B cell (primary cell): ENCODE measurements around the gene HACD4. TPM values are rescaled to one million over a fixed set of nuclear protein-coding genes. Genes with fewer than 3 reads are reported as not detected.

Experiments
- ATAC-seq: fragments of 200-7000 bp; cut with Tn5 transposase; one replicate; pipeline ENCODE4 v1.10.0; 2021; ENCODE audit warnings: low read depth, mild to moderate bottlenecking, moderate number of reproducible peaks, moderate library complexity
- CTCF ChIA-PET: fragments of 350-600 bp; sonication (Branson Sonifier 250); formaldehyde crosslinking; loops from one replicate; lab custom pipeline; 2021; ENCODE audit warnings: antibody characterized with exemption, inconsistent platforms; lab: Charles Lee
- POLR2A ChIA-PET: fragments of 350-600 bp; sonication (Branson Sonifier 250); formaldehyde crosslinking; loops from one replicate; lab custom pipeline; 2021; ENCODE audit warnings: antibody characterized with exemption; lab: Charles Lee
- DNase-seq: peaks from one replicate; pipeline ENCODE4 v3.0.0; 2013
- H2AFZ ChIP-seq: 2 replicates; pipeline ENCODE4 v1.6.1; 2012; ENCODE audit warnings: mild to moderate bottlenecking, low read depth, low read length; ENCODE audit not compliant: insufficient read depth, poor library complexity, severe bottlenecking
- H3K27ac ChIP-seq, 2 donors: 1 replicate in 1 of 2; 2 replicates in 1 of 2; pipeline ENCODE4 v1.5.1; 2012 to 2013; ENCODE audit warnings: low read length in 2 of 2, mild to moderate bottlenecking in 2 of 2, moderate library complexity in 1 of 2
- H3K27me3 ChIP-seq, 4 experiments: fragments of 200-600 bp in 1 of 4; sonication (generic) in 1 of 4; replicated peaks in 1 of 4; 1 replicate in 2 of 4; 2 replicates in 2 of 4; pipeline versions ENCODE4 v1.6.1 to v1.7.0; 2013 to 2016; ENCODE audit warnings: low read length in 3 of 4, mild to moderate bottlenecking in 2 of 4, mixed read lengths in 1 of 4, moderate library complexity in 1 of 4; ENCODE audit not compliant: insufficient read depth in 4 of 4, control insufficient read depth in 3 of 4; ENCODE audit errors: control extremely low read depth in 1 of 4
- H3K36me3 ChIP-seq, 2 experiments: replicated peaks in 1 of 2; 1 replicate in 1 of 2; 2 replicates in 1 of 2; pipeline versions ENCODE4 v1.6.1 to v1.7.1; 2013; ENCODE audit warnings: low read length in 1 of 2; ENCODE audit not compliant: insufficient read depth in 2 of 2, control insufficient read depth in 1 of 2; ENCODE audit errors: control extremely low read depth in 1 of 2, extremely low read depth in 1 of 2
- H3K4me1 ChIP-seq, 2 donors: fragments of 200-600 bp in 1 of 2; sonication (generic) in 1 of 2; 1 replicate in 1 of 2; 2 replicates in 1 of 2; pipeline versions ENCODE4 v1.5.1 to v1.6.1; 2013 to 2017; ENCODE audit warnings: low read length in 2 of 2; ENCODE audit not compliant: control insufficient read depth in 2 of 2, insufficient read depth in 2 of 2
- H3K4me2 ChIP-seq: replicated peaks from 2 replicates; pipeline ENCODE3; 2012; ENCODE audit warnings: mild to moderate bottlenecking, low read depth, low read length; ENCODE audit not compliant: poor library complexity, severe bottlenecking
- H3K4me3 ChIP-seq, 5 experiments: fragments of 200-600 bp in 1 of 5; sonication (generic) in 1 of 5; 1 replicate in 3 of 5; 2 replicates in 2 of 5; pipeline versions ENCODE4 v1.5.1 to v1.7.0; 2011 to 2016; ENCODE audit warnings: low read length in 4 of 5, mild to moderate bottlenecking in 4 of 5, low read depth in 2 of 5, control low read depth in 1 of 5, moderate library complexity in 1 of 5; ENCODE audit not compliant: insufficient read depth in 1 of 5; ENCODE audit errors: control extremely low read depth in 1 of 5, extremely low read depth in 1 of 5
- H3K79me2 ChIP-seq: fragments of 200-600 bp; sonication (generic); one replicate; pipeline ENCODE4 v1.6.0; 2016; ENCODE audit warnings: low read length; ENCODE audit not compliant: control insufficient read depth, insufficient read depth
- H3K9ac ChIP-seq: fragments of 200-600 bp; sonication (generic); 2 replicates; pipeline ENCODE4 v1.6.1; 2017; ENCODE audit warnings: mild to moderate bottlenecking, low read length, moderate library complexity
- H3K9me3 ChIP-seq, 3 donors: one replicate each; pipeline versions ENCODE4 v1.6.1 to v1.7.1; 2013; ENCODE audit warnings: low read length in 2 of 3; ENCODE audit not compliant: control insufficient read depth in 2 of 3, insufficient read depth in 1 of 3; ENCODE audit errors: control extremely low read depth in 1 of 3
- H4K20me1 ChIP-seq: 2 replicates; pipeline ENCODE4 v1.6.0; 2012; ENCODE audit warnings: mild to moderate bottlenecking, low read length; ENCODE audit not compliant: insufficient read depth, control insufficient read depth, poor library complexity, severe bottlenecking
- H3K27ac Mint-ChIP-seq: one replicate; pipeline ENCODE4 v1.8.0; 2021; ENCODE audit warnings: mixed read lengths
- H3K27me3 Mint-ChIP-seq: one replicate; pipeline ENCODE4 v1.8.0; 2021; ENCODE audit warnings: mixed read lengths
- H3K4me1 Mint-ChIP-seq: one replicate; pipeline ENCODE4 v1.8.0; 2021; ENCODE audit warnings: mixed read lengths
- H3K4me3 Mint-ChIP-seq: one replicate; pipeline ENCODE4 v1.8.0; 2021; ENCODE audit warnings: mixed read lengths
- H3K9me3 Mint-ChIP-seq: one replicate; pipeline ENCODE4 v1.8.0; 2022; ENCODE audit warnings: mixed read lengths; ENCODE audit not compliant: insufficient read depth
- CTCF ChIP-seq: fragments of 200-600 bp; IDR thresholded peaks from one replicate; pipeline ENCODE4 v1.8.0; 2022; ENCODE audit warnings: antibody characterized with exemption, mild to moderate bottlenecking
- EZH2 ChIP-seq: IDR thresholded peaks from 2 replicates; pipeline ENCODE4 v1.6.1; 2012; ENCODE audit warnings: borderline replicate concordance, low read depth, mild to moderate bottlenecking, moderate library complexity, low read length; ENCODE audit not compliant: insufficient read depth, poor library complexity, severe bottlenecking
- WGBS: methylation state at CpG from one replicate; pipeline ENCODE4 v1.1.5; 2013; ENCODE audit warnings: missing lambda C conversion rate; ENCODE audit not compliant: insufficient coverage; 5-methylcytosine and 5-hydroxymethylcytosine counted together
- intact Hi-C: fragments of 100-400 bp; cut with micrococcal nuclease; formaldehyde crosslinking; loops from one replicate; pipeline ENCODE4 v1.10.0; 2022
- polyA plus RNA-seq: library from polyadenylated mRNA; depleted of rRNA; stranded (reverse); fragments of >200 nt; gene quantifications from 2 replicates; pipeline ENCODE4 v1.2.3, GENCODE V29; 2012
- total RNA-seq, 2 donors: library from RNA; stranded (reverse); fragments of 120-200 nt in 1 of 2; gene quantifications; 1 replicate in 1 of 2; 2 replicates in 1 of 2; pipeline versions ENCODE4 v1.2.3 to v1.2.4, GENCODE V29; 2013 to 2022

HACD4 gene
- total and polyA plus RNA-seq, 2 donors (not counting 1 experiment from before 2014, with no cell fraction given): 3.9 to 4.5 TPM

- no peak overlapping the region for H3K4me3 Mint-ChIP-seq
- H4K20me1 ChIP-seq: no peaks in the 10 kb centered on the region
- no peaks in the 10 kb centered on the region for H3K27me3 ChIP-seq
- ChIA-PET CTCF (no interaction called here), POLR2A (no interaction called here)
- no peak overlapping the region for H3K4me2 ChIP-seq
- no peak for TF ChIP-seq CTCF
- TF ChIP-seq EZH2: no peak
- no peaks in the 10 kb centered on the region for H3K36me3 ChIP-seq
- H3K9me3 Mint-ChIP-seq: no peaks in the 10 kb centered on the region
- H3K4me1 ChIP-seq: no peaks in the 10 kb centered on the region
- H3K27ac ChIP-seq: no peak overlapping the region
- intact Hi-C loops: no loop called here
- H2AFZ ChIP-seq: no peak overlapping the region
- no CpG with 5 or more reads among the region's 3 CpGs for WGBS
- no peaks in the 10 kb centered on the region for H3K27me3 Mint-ChIP-seq
- DNase-seq (no peak), ATAC-seq (no peak)
- H3K9me3 ChIP-seq: no peaks in the 10 kb centered on the region
- H3K79me2 ChIP-seq: no peaks in the 10 kb centered on the region
- H3K27ac Mint-ChIP-seq: no peak overlapping the region
- no peak overlapping the region for H3K4me3 ChIP-seq
- H3K9ac ChIP-seq: no peak overlapping the region
- no peaks in the 10 kb centered on the region for H3K4me1 Mint-ChIP-seq
Measured at GRCh38 chr9:20988061-20988460, 43.4 kb downstream of the HACD4 start.

GRCh38 chr9:20987521-20987920 lies 43.9 kb downstream of the HACD4 start:
- no peak for DNase-seq
- POLR2A ChIA-PET: no interaction called here

More at GRCh38 chr9:20987521-20987920, 43.9 kb downstream of the HACD4 start:
- no peaks in the 10 kb centered on the region for H3K36me3 ChIP-seq
- intact Hi-C loops: no loop called here
- no CpG with 5 or more reads among the region's 1 CpG for WGBS
- no peak overlapping the region for H3K9ac ChIP-seq
- Mint-ChIP-seq H3K27me3 (no peaks in the 10 kb centered on the region), H3K27ac (no peak overlapping the region), H3K9me3 (no peaks in the 10 kb centered on the region), H3K4me3 (no peak overlapping the region), H3K4me1 (no peaks in the 10 kb centered on the region)
- H3K4me3 ChIP-seq: no peak overlapping the region
- no peak overlapping the region for H3K27ac ChIP-seq
- no peaks in the 10 kb centered on the region for H4K20me1 ChIP-seq
- ATAC-seq: no peak
- H3K79me2 ChIP-seq: no peaks in the 10 kb centered on the region
- H2AFZ ChIP-seq: no peak overlapping the region
- no peaks in the 10 kb centered on the region for H3K9me3 ChIP-seq
- H3K27me3 ChIP-seq: no peaks in the 10 kb centered on the region
- TF ChIP-seq CTCF: no peak
- TF ChIP-seq EZH2: no peak
- H3K4me2 ChIP-seq: no peak overlapping the region
- no peaks in the 10 kb centered on the region for H3K4me1 ChIP-seq
- CTCF ChIA-PET: no interaction called here
